Endodermal cell (in vitro differentiated cells): ENCODE data around the gene SCNM1. TPM values are rescaled to one million over a fixed set of nuclear protein-coding genes. Genes with fewer than 3 reads are reported as not detected.

Experiments used
- DNase-seq: peaks from one replicate; pipeline ENCODE4 v3.0.0-alpha.2; 2017
- H3K27ac ChIP-seq: 2 replicates; pipeline ENCODE4 v1.5.1; 2013; ENCODE audit warnings: mild to moderate bottlenecking, low read depth, low read length, moderate library complexity
- H3K27me3 ChIP-seq: 2 replicates; pipeline ENCODE4 v1.6.1; 2013; ENCODE audit warnings: mild to moderate bottlenecking, low read length, moderate library complexity; ENCODE audit not compliant: insufficient read depth, control insufficient read depth, poor library complexity, severe bottlenecking
- H3K36me3 ChIP-seq: 2 replicates; pipeline ENCODE4 v1.7.0; 2013; ENCODE audit warnings: mild to moderate bottlenecking, low read length, moderate library complexity; ENCODE audit not compliant: control insufficient read depth, insufficient read depth
- H3K4me1 ChIP-seq: one replicate; pipeline ENCODE4 v1.7.0; 2013; ENCODE audit warnings: low read length; ENCODE audit not compliant: control insufficient read depth, insufficient read depth
- H3K4me3 ChIP-seq: 2 replicates; pipeline ENCODE4 v1.5.1; 2013; ENCODE audit warnings: mild to moderate bottlenecking, low read length, moderate library complexity
- H3K9ac ChIP-seq: 2 replicates; pipeline ENCODE4 v1.6.1; 2013; ENCODE audit warnings: mild to moderate bottlenecking, low read length, moderate library complexity; ENCODE audit not compliant: poor library complexity, severe bottlenecking; ENCODE audit errors: extremely low read depth
- H3K9me3 ChIP-seq: 2 replicates; pipeline ENCODE4 v1.6.1; 2013; ENCODE audit warnings: mild to moderate bottlenecking, low read length, moderate library complexity; ENCODE audit not compliant: control insufficient read depth
- H3K27ac Mint-ChIP-seq: 2 replicates; pipeline ENCODE4 v1.8.0; 2020; ENCODE audit warnings: mixed read lengths
- H3K27me3 Mint-ChIP-seq: 2 replicates; pipeline ENCODE4 v1.8.0; 2021; ENCODE audit warnings: mild to moderate bottlenecking, mixed read lengths; ENCODE audit not compliant: insufficient read depth
- H3K36me3 Mint-ChIP-seq: 2 replicates; pipeline ENCODE4 v1.8.0; 2020; ENCODE audit warnings: low read depth, mixed read lengths
- H3K4me1 Mint-ChIP-seq: 2 replicates; pipeline ENCODE4 v1.8.0; 2020; ENCODE audit warnings: mixed read lengths
- H3K4me3 Mint-ChIP-seq: 2 replicates; pipeline ENCODE4 v1.8.0; 2020; ENCODE audit warnings: mild to moderate bottlenecking, moderate library complexity, mixed read lengths
- H3K9me3 Mint-ChIP-seq: 2 replicates; pipeline ENCODE4 v1.8.0; 2020; ENCODE audit warnings: mild to moderate bottlenecking, mixed read lengths
- WGBS, 2 experiments: methylation state at CpG; one replicate each; pipeline versions ENCODE4 v1.1.5 to v1.1.7; 2013; ENCODE audit warnings: missing lambda C conversion rate in 2 of 2, mixed read lengths in 1 of 2; ENCODE audit not compliant: insufficient coverage in 1 of 2, insufficient read length in 1 of 2; 5-methylcytosine and 5-hydroxymethylcytosine counted together
- total RNA-seq, 2 donors: library from RNA; stranded (reverse); fragmentation: NEBNext Ultra II Directional in 1 of 2; extraction: Animal tissue kit (Norgen Biotek cat#: 25700) in 1 of 2; gene quantifications; 2 replicates in 1 of 2; 3 replicates in 1 of 2; pipeline ENCODE4 v1.2.1, GENCODE V29; 2021
- TF ChIP-seq, protein P1 (sequence below): fragments of 200-600 bp; sonication (generic); conservative IDR thresholded peaks from 2 replicates; pipeline ENCODE4 v1.5.0; 2021; ENCODE audit warnings: antibody characterized with exemption, mild to moderate bottlenecking

SCNM1 gene
- total RNA-seq, 2 donors from 2014 or later, result 41.1 to 44.8 TPM

DNA sequence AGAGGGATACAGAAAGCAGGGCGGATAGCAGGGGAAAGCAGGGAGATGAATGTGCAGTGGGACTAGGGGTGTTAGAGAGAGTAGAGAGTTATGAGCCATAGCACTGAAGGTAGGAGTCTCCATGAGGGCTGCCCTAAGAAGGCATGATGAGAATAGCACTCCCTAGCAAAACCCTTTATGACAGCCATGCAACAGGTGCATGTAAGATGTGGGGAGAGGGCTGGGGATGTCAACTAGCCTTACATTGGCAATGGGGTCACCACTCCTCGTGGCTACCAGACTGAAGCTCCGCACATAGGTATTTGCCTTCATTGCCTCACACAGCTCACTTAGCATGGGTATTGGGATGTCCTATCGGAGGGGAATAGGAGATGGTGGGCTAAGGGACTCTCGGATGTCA is 5.2 kb downstream of the SCNM1 start:
- 84 to 93% methylated on average over 3 to 5 of the region's 5 CpGs for WGBS, 2 experiments
- Histone ChIP-seq H3K9me3 (no peaks in the 10 kb centered on the region), H3K27me3 (no peaks in the 10 kb centered on the region), H3K9ac (no peak overlapping the region), H3K4me3 (no peak overlapping the region), H3K27ac (no peak overlapping the region), H3K4me1 (peaks cover 5% of the 10 kb centered on the region), H3K36me3 (peaks cover 49% of the 10 kb centered on the region)
- Mint-ChIP-seq H3K36me3 (peaks cover 48% of the 10 kb centered on the region), H3K27me3 (no peaks in the 10 kb centered on the region), H3K27ac (peak overlapping the region; percentile 93), H3K9me3 (no peaks in the 10 kb centered on the region), H3K4me1 (peaks cover 7% of the 10 kb centered on the region), H3K4me3 (no peak overlapping the region)
- TF ChIP-seq, protein P1, sequence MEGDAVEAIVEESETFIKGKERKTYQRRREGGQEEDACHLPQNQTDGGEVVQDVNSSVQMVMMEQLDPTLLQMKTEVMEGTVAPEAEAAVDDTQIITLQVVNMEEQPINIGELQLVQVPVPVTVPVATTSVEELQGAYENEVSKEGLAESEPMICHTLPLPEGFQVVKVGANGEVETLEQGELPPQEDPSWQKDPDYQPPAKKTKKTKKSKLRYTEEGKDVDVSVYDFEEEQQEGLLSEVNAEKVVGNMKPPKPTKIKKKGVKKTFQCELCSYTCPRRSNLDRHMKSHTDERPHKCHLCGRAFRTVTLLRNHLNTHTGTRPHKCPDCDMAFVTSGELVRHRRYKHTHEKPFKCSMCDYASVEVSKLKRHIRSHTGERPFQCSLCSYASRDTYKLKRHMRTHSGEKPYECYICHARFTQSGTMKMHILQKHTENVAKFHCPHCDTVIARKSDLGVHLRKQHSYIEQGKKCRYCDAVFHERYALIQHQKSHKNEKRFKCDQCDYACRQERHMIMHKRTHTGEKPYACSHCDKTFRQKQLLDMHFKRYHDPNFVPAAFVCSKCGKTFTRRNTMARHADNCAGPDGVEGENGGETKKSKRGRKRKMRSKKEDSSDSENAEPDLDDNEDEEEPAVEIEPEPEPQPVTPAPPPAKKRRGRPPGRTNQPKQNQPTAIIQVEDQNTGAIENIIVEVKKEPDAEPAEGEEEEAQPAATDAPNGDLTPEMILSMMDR, result no peak
- DNase-seq, result no peak

DNA sequence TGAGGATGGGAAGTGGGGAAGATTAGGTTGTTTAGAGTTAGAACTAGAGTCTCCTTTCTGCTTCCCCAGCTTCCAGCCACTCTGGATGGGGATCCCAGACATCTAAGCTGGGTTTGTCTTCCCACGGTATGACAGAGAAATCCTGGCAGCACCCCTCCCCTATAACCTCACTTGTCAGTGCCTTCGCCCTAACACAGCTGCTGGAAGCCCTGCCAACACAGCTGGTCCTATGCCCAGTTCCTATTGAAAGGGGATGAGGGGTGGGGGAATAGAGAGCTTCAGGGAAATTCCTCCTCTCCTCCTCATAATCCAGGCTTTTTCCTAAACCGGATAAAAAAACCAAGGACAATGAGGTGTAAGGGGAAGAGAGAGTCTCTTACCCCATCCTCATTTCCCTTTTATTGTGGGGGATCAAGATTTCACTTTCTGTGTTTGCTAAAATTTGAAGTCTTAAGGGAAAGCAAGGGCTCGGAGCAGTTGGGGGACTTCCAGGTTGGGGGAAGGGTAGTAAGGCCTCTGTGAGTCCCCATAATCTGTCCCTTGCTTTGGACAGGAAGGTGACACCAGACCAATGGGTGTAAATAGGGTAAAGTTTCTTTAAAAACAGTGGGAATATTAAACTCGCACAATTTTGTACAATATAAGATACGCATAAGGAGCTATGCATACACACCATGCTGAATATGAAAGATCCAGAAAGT is 9.2 kb downstream of the SCNM1 start:
- no peak overlapping the region for H3K9ac ChIP-seq
- H3K27ac ChIP-seq, result no peak overlapping the region
- peaks cover 4% of the 10 kb centered on the region for H3K4me1 Mint-ChIP-seq
- H3K4me3 ChIP-seq, result no peak overlapping the region
- no peaks in the 10 kb centered on the region for H3K9me3 ChIP-seq
- no peaks in the 10 kb centered on the region for H3K27me3 Mint-ChIP-seq
- H3K4me3 Mint-ChIP-seq, result no peak overlapping the region
- H3K9me3 Mint-ChIP-seq, result no peaks in the 10 kb centered on the region
- peaks cover 56% of the 10 kb centered on the region for H3K36me3 ChIP-seq
- TF ChIP-seq, protein P1, result no peak
- no peaks in the 10 kb centered on the region for H3K4me1 ChIP-seq
- H3K36me3 Mint-ChIP-seq, result peaks cover 55% of the 10 kb centered on the region
- no peak for DNase-seq
- 85 to 93% methylated on average over 4 to 5 of the region's 6 CpGs for WGBS, 2 experiments
- H3K27me3 ChIP-seq, result no peaks in the 10 kb centered on the region
- H3K27ac Mint-ChIP-seq, result no peak overlapping the region

DNA sequence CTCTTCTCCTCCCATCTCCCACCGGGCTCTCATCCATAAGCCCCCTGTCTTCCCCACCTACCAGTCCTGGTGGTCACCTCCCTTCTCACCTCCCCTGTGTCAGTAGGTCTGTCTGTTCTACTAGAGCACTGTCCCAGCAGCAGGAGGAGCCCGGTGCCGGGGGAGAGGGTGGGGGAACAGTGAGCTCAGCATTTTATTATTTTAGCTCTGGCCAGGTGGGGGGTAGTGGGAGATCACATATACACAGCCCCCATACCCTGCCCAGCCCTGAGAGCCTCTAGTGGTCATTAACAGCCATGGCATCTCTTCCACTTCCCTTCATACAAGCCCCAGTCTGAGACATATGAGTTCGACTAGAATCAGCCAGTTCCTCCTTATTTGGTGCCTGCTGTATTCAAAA is 9.9 kb downstream of the SCNM1 start, which contains the start of gene TMOD4:
Gene TMOD4, minus strand, starts transcription at position 119 of the 400 bp plus-strand sequence. CDS start 1,106 bp downstream, outside the sequence.
- no peaks in the 10 kb centered on the region for H3K27me3 ChIP-seq
- no peaks in the 10 kb centered on the region for H3K27me3 Mint-ChIP-seq
- no peak within 1 kb of the TSS for H3K4me3 Mint-ChIP-seq
- peaks cover 61% of the 10 kb centered on the region for H3K36me3 Mint-ChIP-seq
- H3K9me3 Mint-ChIP-seq, result no peaks in the 10 kb centered on the region
- H3K9ac ChIP-seq, result no peak within 1 kb of the TSS
- H3K27ac ChIP-seq, result no peak within 1 kb of the TSS
- 91% methylated on average over 4 of the region's 4 CpGs; no CpG with 5 or more reads in 1 of the 2 experiments for WGBS, 2 experiments
- peak within 1 kb of the TSS; percentile 27 for H3K27ac Mint-ChIP-seq
- no peak within 1 kb of the TSS for H3K4me3 ChIP-seq
- no peak for DNase-seq
- H3K4me1 ChIP-seq, result no peaks in the 10 kb centered on the region
- peaks cover 61% of the 10 kb centered on the region for H3K36me3 ChIP-seq
- TF ChIP-seq, protein P1, result peak; percentile 76
- H3K9me3 ChIP-seq, result no peaks in the 10 kb centered on the region
- peaks cover 2% of the 10 kb centered on the region for H3K4me1 Mint-ChIP-seq
